NCI-H82 treated with DMSO at 0.1 percent for 48 hours (cell line): ENCODE data around the gene RTCB.

Source experiments
- DNase-seq: peaks from one replicate; lab custom pipeline; 2025; ENCODE audit not compliant: unreplicated experiment; lab: John Stamatoyannopoulos, UW

The RTCB gene

DNA sequence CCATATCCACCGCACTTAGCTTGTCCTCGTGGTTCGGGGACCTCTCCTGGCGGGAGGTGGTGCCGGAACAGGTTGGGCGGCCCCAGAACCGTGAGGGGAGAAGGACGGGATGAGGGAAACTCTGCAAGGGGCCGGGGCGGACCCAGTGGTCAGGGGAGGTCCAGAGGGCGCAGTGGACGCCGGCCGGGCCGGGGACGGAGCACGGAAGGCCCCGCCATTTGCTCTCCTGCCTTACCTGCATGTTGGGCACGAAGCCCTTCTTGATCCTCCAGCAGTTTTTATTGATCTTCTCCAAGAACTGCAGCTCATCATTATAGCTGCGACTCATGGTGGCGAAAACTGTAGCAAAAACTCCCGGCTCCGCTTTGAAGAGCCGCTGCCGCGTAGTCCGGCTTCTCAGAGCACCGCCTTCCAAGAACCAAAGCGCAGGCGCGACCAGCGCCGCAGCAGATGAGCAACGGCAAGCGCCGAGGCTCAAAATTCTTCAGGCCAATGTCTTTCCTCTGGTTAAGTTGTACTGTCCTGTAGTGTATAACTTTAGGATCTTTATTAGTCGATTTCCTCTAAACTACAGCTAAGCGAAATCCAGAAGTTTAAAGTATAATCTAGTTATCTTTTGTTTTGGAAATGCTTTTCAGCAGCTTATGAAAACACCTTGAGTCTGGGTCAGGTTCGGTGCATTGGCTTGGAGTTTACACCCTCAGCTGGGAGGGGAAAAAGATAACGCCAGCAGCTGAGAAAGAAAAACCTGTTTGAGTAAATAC is at the start of gene RTCB:
TSS of gene RTCB (minus strand) at position 419 of the 764 bp plus-strand sequence. CDS start at position 328, 91 bp downstream.
- DNase-seq, result peak; percentile 62

DNA sequence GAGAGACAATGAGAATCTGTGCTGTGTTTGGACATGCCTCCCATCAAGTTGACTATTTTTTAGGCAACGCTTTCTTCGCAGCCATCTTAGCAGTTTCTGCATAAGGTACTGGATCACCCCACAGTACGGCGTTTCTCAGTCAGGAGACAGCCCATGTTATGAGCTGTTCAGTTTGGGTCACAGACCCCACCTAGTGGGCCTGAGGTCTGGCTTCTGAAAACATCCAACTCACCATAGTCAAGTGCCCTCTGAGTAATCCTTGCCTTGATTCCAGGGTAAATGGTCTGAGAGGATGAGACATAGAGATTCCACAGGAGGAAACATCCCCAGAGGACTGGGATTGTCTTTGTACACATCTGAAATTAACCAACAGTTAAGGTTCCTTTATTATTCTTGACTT is 45.0 kb upstream of the RTCB start:
- no peak for DNase-seq

GRCh38 chr22:32448980-32449379 is 36.9 kb upstream of the RTCB start:
- no peak for DNase-seq

DNA sequence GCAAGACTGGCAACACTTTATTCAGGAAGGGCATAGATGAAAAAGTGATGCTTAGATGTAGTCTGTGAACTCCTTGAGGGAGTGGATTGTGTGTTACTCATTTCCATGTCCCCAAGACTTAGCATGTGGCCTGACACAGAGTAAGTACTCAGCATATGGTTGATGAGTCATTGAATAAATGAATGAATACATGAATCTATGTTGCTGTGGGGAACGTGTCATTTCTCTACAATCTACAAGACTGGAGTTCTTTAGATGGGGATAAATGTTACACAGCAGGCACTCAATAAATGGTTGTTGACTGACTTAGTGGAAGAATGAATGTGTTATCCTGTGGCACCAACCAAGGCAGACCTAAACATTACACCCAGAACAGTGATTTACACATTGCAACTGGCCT is 34.3 kb upstream of the RTCB start:
- no peak for DNase-seq

DNA sequence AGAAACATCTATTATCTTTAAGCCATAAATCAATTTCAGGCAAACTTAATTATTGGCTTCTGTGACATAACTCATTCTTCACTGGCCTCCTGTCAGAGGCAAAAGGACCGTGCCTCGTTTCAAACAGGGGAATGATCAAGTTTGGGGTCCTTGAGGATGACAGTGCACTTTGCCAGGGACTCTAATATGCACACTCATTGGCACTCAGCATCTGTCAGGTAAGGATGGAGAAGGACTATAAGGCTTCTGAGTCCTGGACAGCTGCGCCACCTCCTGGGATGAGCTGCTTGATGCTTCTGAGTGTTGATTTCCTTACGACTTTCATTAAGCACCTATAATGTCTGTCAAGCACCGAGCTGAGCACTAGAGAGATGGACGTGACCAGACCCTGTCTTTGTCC is 32.0 kb upstream of the RTCB start:
- no peak for DNase-seq

- no peak for DNase-seq
Measured at GRCh38 chr22:32430352-32430751, 18.3 kb upstream of the RTCB start.

GRCh38 chr22:32426881-32427280 is 14.8 kb upstream of the RTCB start:
- DNase-seq, result no peak

DNA sequence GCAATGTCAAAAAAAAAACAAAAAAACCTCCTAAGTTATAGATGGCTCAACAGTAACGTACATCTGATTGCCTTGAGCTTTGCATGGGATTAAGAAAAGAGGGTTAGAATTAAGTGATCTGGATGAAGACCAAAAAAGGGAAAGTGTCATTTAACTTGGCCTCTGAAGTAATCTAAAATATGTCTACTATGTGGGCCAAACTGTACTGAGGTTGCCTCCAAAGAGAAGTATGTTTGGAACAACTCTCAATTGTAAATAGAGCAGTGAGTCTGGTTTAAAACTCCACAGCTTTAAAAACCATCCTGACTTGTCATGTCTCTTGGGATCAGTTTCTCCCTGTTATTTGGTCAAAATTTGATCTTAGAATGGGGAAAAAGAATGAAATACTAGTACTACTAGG is 11.6 kb upstream of the RTCB start:
- DNase-seq, result no peak

- no peak for DNase-seq
Measured at GRCh38 chr22:32422062-32422461, 10.0 kb upstream of the RTCB start.

DNA sequence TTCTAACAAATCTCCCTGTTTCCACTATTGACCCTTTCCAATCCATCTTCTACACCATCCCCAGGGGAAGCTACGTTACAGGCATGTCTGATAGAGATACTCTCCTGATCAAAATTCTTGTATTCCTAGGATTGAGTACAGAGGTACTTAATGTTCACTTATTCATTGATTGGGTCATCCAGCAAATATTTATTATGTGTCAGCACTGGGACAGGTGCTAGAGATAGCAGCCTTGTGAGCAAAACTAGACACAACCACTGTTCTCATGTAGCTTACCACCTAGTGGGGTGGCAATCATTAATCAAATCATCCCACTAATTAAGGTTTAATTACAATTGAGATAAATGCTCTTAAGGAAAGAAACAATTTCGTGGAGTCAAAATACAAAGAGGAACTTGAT is 9.4 kb upstream of the RTCB start:
- no peak for DNase-seq

GRCh38 chr22:32417906-32418305 is 5.9 kb upstream of the RTCB start:
- no peak for DNase-seq

DNA sequence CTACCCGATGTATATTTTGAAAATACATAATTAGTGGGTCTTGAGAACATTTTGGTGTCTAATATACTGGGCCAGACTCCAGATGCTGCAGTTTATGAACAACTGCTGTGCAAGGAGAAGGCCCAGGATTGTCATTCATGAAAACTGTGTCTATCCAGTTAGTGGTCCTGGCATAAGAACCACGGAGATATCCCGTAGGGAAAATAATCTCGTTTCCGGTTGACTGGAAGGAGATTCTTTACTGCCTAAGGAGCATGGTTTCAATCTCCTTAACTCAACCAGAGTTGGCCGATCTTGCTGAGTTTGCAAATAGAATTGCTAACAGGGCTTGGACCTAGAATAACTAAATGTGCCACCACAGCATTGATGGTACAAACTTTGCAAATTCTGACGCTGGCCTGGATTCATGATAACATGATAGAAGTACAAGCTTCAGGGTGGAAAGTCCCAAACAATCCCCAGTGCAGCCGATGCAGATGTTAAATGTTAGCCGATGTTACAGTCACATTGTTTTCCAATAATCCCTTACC is 4.6 kb upstream of the RTCB start:
- no peak for DNase-seq

- DNase-seq, result no peak
Measured at GRCh38 chr22:32414191-32414590, 2.1 kb upstream of the RTCB start.

DNA sequence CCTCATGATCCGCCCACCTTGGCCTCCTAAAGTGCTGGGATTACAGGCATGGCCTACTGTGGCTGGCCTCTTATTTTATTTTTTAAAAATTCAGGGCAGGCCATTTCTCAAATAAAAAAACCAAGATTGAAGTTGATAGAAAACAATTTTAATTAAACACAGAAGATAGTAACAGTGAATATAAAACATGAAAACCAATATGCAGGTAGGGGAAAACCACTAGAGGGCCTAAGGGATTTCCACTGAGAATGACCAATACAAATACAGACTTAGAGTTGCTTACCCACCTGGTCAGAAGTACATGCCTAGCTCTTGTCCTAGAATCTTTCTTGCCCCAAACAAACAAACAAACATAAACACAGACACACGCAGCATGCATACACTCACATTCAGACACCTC is 1.7 kb upstream of the RTCB start:
- DNase-seq, result no peak

DNA sequence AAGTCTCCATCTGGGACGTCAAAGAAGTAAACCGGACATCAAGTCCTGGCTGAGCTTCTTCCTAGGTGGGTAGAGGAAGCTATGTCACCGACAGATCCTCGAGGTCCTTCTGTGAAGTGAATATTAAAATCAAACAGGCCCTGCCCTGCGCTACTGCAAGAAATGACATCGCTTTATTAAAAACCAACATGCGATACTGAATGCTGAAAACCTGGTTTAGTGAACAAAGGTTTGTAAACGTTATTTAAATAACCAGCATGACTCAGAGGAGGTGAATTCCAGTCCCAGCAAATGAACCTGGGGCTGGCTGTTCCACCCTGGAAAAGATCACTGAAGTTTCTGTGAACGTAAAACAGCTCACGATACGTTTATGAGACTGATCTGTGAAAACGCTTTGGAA is 645 bp downstream of the RTCB start:
- DNase-seq, result no peak

DNA sequence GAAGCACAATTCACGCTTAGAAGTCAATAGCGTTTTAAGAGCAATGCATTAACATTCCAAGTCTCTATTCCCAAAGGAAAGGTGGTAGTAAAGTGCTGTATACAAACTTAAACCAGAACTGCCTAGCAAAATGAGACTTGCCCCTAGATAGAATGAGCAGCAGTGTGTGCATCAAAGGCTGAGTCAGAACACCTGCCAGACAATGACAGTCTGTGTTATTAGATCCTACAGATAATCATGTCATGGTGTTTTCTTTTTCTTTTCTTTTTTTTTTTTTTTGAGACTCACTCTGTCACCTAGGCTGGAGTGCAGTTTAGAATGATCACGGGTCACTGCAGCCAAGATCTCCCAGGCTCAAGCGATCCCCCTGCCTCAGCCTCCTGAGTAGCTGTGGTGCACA is 1.6 kb downstream of the RTCB start:
- DNase-seq, result no peak

- DNase-seq, result no peak
Measured at GRCh38 chr22:32409977-32410376, 2.1 kb downstream of the RTCB start.

GRCh38 chr22:32407936-32408335 is 4.1 kb downstream of the RTCB start:
- DNase-seq, result no peak

DNA sequence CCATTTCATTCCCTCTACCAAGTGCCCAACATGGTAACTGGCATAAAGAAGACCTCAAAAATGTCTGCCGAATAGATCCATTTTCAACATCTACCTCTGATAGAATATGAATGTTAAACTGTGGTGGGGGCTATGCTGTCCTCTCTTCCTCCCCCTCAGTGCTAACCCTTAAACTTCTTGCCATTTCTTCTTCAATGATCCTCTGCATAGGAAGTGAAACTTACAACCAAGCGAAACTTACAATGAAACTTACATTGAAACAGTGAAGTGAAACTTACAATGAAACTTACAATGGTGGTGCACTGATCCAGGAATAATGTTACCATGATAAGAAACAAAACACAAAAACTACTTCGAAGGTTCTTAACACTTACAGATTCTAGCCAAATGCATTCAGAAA is 4.7 kb downstream of the RTCB start:
- no peak for DNase-seq

DNA sequence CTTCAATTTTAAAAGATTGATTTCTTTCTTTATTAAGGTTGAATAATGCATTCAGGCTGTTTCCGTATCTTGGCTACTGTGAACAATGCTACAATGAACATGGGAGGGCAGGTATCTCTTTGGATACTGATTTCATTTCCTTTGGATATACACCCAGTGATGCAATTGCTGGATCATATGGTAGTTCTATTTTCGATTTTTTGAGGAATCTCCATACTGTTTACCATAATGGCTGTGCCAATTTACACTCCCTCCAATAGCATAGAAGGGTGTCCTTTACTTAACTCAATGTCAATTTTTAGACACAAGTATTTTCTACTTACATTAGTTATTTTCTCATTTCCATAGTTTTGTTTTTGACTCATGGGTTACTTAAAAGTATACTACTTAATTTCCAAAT is 8.0 kb downstream of the RTCB start:
- DNase-seq, result no peak

- DNase-seq, result no peak
Measured at GRCh38 chr22:32401486-32401885, 10.6 kb downstream of the RTCB start.

GRCh38 chr22:32396746-32397145 is 15.3 kb downstream of the RTCB start:
- DNase-seq, result no peak

DNA sequence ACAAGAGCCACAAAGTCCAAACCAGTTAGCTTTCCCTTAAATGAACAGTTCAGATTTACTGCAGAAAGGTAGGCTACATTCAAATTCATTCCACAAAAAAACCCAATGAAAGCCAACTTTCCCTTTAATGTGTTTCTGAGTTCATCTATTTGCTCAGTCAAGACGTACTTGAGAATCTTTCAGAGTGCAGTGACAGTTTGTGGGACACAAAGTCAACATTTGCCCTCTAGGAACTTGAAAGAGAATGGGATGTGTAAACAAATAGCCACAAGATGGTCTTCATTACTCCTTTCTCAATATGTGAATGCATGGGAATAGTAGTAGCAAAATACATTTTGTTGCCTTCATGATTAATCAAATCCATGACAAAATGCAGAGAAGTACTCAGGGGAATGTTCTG is 15.8 kb downstream of the RTCB start:
- DNase-seq, result no peak
